IPS-11a (cell line): ENCODE measurements around the gene PSMF1.

Experiments
- H3K4me3 ChIP-seq: one replicate; pipeline ENCODE4 v1.5.1; 2013; ENCODE audit warnings: low read depth, low read length, control low read depth

Gene PSMF1

GRCh38 chr20:1187605-1188171, 69.3 kb downstream of the PSMF1 start:
- H3K4me3 ChIP-seq = no peak overlapping the region

- H3K4me3 ChIP-seq = no peak overlapping the region
These were observed 69.9 kb downstream of the PSMF1 start for GRCh38 chr20:1188347-1188746.

GRCh38 chr20:1189827-1190226, 71.4 kb downstream of the PSMF1 start:
- no peak overlapping the region for H3K4me3 ChIP-seq

GRCh38 chr20:1190847-1191246, 72.4 kb downstream of the PSMF1 start:
- H3K4me3 ChIP-seq = no peak overlapping the region

GRCh38 chr20:1191299-1191698, 72.9 kb downstream of the PSMF1 start:
- no peak overlapping the region for H3K4me3 ChIP-seq

GRCh38 chr20:1195226-1195625, 76.8 kb downstream of the PSMF1 start:
- H3K4me3 ChIP-seq = no peak overlapping the region

- H3K4me3 ChIP-seq = no peak overlapping the region
These were observed 78.2 kb downstream of the PSMF1 start for GRCh38 chr20:1196634-1197033.

GRCh38 chr20:1197801-1198200, 79.4 kb downstream of the PSMF1 start:
- no peak overlapping the region for H3K4me3 ChIP-seq

- H3K4me3 ChIP-seq = no peak overlapping the region
These were observed 80.3 kb downstream of the PSMF1 start for GRCh38 chr20:1198751-1199150.

- H3K4me3 ChIP-seq = no peak overlapping the region
These were observed 80.9 kb downstream of the PSMF1 start for GRCh38 chr20:1199212-1199873.

GRCh38 chr20:1199964-1200363, 81.6 kb downstream of the PSMF1 start:
- no peak overlapping the region for H3K4me3 ChIP-seq

GRCh38 chr20:1202762-1203504, 84.5 kb downstream of the PSMF1 start, which contains the start of gene C20orf202:
Gene C20orf202 (plus strand): TSS chr20:1203454. CDS start chr20:1203586, 132 bp downstream.
- no peak within 1 kb of the TSS for H3K4me3 ChIP-seq

- no peak overlapping the region for H3K4me3 ChIP-seq
These were observed 85.2 kb downstream of the PSMF1 start for GRCh38 chr20:1203630-1204029.

GRCh38 chr20:1204113-1204512, 85.7 kb downstream of the PSMF1 start:
- no peak overlapping the region for H3K4me3 ChIP-seq

GRCh38 chr20:1204576-1204975, 86.2 kb downstream of the PSMF1 start:
- no peak overlapping the region for H3K4me3 ChIP-seq

GRCh38 chr20:1205802-1206201, 87.4 kb downstream of the PSMF1 start:
- no peak overlapping the region for H3K4me3 ChIP-seq

GRCh38 chr20:1206366-1207148, 88.2 kb downstream of the PSMF1 start:
- H3K4me3 ChIP-seq = no peak overlapping the region

GRCh38 chr20:1207293-1207878, 89.0 kb downstream of the PSMF1 start:
- no peak overlapping the region for H3K4me3 ChIP-seq

- H3K4me3 ChIP-seq = no peak overlapping the region
These were observed 91.3 kb downstream of the PSMF1 start for GRCh38 chr20:1209447-1210387.

GRCh38 chr20:1210501-1210900, 92.1 kb downstream of the PSMF1 start:
- no peak overlapping the region for H3K4me3 ChIP-seq
